Measurements from ENCODE around the gene DPH3.

The DPH3 gene

DNA sequence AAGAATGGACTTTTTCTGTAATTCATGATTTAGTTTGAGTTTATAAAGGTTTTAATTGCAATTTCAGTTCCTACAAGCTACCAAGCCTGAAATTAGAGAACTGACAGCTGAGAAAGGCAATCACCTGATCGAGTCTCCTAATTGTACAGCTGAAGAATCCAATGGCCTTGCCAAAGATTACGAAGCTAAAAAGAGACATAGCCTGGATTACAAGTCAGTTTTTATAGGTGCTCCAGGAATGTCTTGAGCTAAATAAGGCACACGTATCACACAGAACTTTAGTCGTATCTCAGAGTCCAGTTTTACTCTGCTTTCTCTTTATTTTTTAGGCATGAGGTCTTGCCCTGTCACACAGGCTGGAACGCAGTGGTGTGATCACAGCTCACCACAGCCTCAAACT lies 6.6 kb downstream of the DPH3 start:
- no peak for TF ChIP-seq SIN3A (IDR thresholded peaks at IDR 0.05; ENCODE audit: borderline replicate concordance, insufficient read depth, low read length)
- TF ChIP-seq TAF1 (IDR thresholded peaks at IDR 0.05; ENCODE audit: borderline replicate concordance, insufficient read depth, low read length) = no peak
- no peak for TF ChIP-seq FOXP2 (optimal IDR thresholded peaks at IDR 0.05; ENCODE audit: borderline replicate concordance, extremely low read depth, extremely low read length, insufficient read depth)
- TF ChIP-seq POLR2AphosphoS5 (IDR thresholded peaks at IDR 0.05; ENCODE audit: low read depth, low read length) = no peak
- TF ChIP-seq REST (IDR thresholded peaks at IDR 0.05; ENCODE audit: insufficient read depth in 1 of 2, low read depth in 2 of 2, low read length in 2 of 2) = no peak

GRCh38 chr3:16257309-16257708 lies 7.4 kb downstream of the DPH3 start:
- TF ChIP-seq SIN3A (IDR thresholded peaks at IDR 0.05; ENCODE audit: borderline replicate concordance, insufficient read depth, low read length) = no peak
- TF ChIP-seq TAF1 (IDR thresholded peaks at IDR 0.05; ENCODE audit: borderline replicate concordance, insufficient read depth, low read length) = no peak
- no peak for TF ChIP-seq POLR2AphosphoS5 (IDR thresholded peaks at IDR 0.05; ENCODE audit: low read depth, low read length)
- no peak for TF ChIP-seq REST (IDR thresholded peaks at IDR 0.05; ENCODE audit: insufficient read depth in 1 of 2, low read depth in 2 of 2, low read length in 2 of 2)
- TF ChIP-seq FOXP2 (optimal IDR thresholded peaks at IDR 0.05; ENCODE audit: borderline replicate concordance, extremely low read depth, extremely low read length, insufficient read depth) = no peak

GRCh38 chr3:16255726-16256125 lies 9.0 kb downstream of the DPH3 start:
- TF ChIP-seq REST (IDR thresholded peaks at IDR 0.05; ENCODE audit: insufficient read depth in 1 of 2, low read depth in 2 of 2, low read length in 2 of 2) = no peak
- TF ChIP-seq FOXP2 (optimal IDR thresholded peaks at IDR 0.05; ENCODE audit: borderline replicate concordance, extremely low read depth, extremely low read length, insufficient read depth) = no peak
- TF ChIP-seq POLR2AphosphoS5 (IDR thresholded peaks at IDR 0.05; ENCODE audit: low read depth, low read length) = no peak
- TF ChIP-seq SIN3A (IDR thresholded peaks at IDR 0.05; ENCODE audit: borderline replicate concordance, insufficient read depth, low read length) = no peak
- TF ChIP-seq TAF1 (IDR thresholded peaks at IDR 0.05; ENCODE audit: borderline replicate concordance, insufficient read depth, low read length) = no peak

GRCh38 chr3:16255326-16255725 lies 9.4 kb downstream of the DPH3 start:
- TF ChIP-seq POLR2AphosphoS5 (IDR thresholded peaks at IDR 0.05; ENCODE audit: low read depth, low read length) (no peak), TAF1 (IDR thresholded peaks at IDR 0.05; ENCODE audit: borderline replicate concordance, insufficient read depth, low read length) (no peak), FOXP2 (optimal IDR thresholded peaks at IDR 0.05; ENCODE audit: borderline replicate concordance, extremely low read depth, extremely low read length, insufficient read depth) (no peak), REST (IDR thresholded peaks at IDR 0.05; ENCODE audit: insufficient read depth in 1 of 2, low read depth in 2 of 2, low read length in 2 of 2) (no peak), SIN3A (IDR thresholded peaks at IDR 0.05; ENCODE audit: borderline replicate concordance, insufficient read depth, low read length) (no peak)

- no peak for TF ChIP-seq SIN3A (IDR thresholded peaks at IDR 0.05; ENCODE audit: borderline replicate concordance, insufficient read depth, low read length)
- TF ChIP-seq TAF1 (IDR thresholded peaks at IDR 0.05; ENCODE audit: borderline replicate concordance, insufficient read depth, low read length) = no peak
- TF ChIP-seq REST (IDR thresholded peaks at IDR 0.05; ENCODE audit: insufficient read depth in 1 of 2, low read depth in 2 of 2, low read length in 2 of 2) = no peak
- no peak for TF ChIP-seq FOXP2 (optimal IDR thresholded peaks at IDR 0.05; ENCODE audit: borderline replicate concordance, extremely low read depth, extremely low read length, insufficient read depth)
- no peak for TF ChIP-seq POLR2AphosphoS5 (IDR thresholded peaks at IDR 0.05; ENCODE audit: low read depth, low read length)
Observed at GRCh38 chr3:16254916-16255315, 9.8 kb downstream of the DPH3 start.
